NCI-H345 (cell line): ENCODE measurements around the gene AREG.

Source experiments
- DNase-seq: peaks from one replicate; lab custom pipeline; 2025; lab: John Stamatoyannopoulos, UW

Gene AREG

GRCh38 chr4:74433043-74433442 lies 11.9 kb upstream of the AREG start:
- DNase-seq: no peak

- no peak for DNase-seq
Observed at GRCh38 chr4:74433541-74434172, 11.3 kb upstream of the AREG start.

GRCh38 chr4:74435296-74435695 lies 9.6 kb upstream of the AREG start:
- no peak for DNase-seq

GRCh38 chr4:74437866-74438265 lies 7.1 kb upstream of the AREG start:
- DNase-seq: no peak

- no peak for DNase-seq
Observed at GRCh38 chr4:74438661-74439060, 6.3 kb upstream of the AREG start.

GRCh38 chr4:74439952-74440351 lies 5.0 kb upstream of the AREG start:
- DNase-seq: no peak

GRCh38 chr4:74440356-74440755 lies 4.6 kb upstream of the AREG start:
- DNase-seq: no peak

- DNase-seq: no peak
Observed at GRCh38 chr4:74441744-74442143, 3.2 kb upstream of the AREG start.

GRCh38 chr4:74446193-74446868 lies 1.4 kb downstream of the AREG start:
- no peak for DNase-seq

- DNase-seq: no peak
Observed at GRCh38 chr4:74446896-74447295, 2.0 kb downstream of the AREG start.

- DNase-seq: no peak
Observed at GRCh38 chr4:74447636-74448233, 2.8 kb downstream of the AREG start.

- no peak for DNase-seq
Observed at GRCh38 chr4:74449571-74450297, 4.8 kb downstream of the AREG start.

GRCh38 chr4:74450298-74450683 lies 5.4 kb downstream of the AREG start:
- DNase-seq: no peak

GRCh38 chr4:74451214-74451661 lies 6.3 kb downstream of the AREG start:
- DNase-seq: no peak

- DNase-seq: no peak
Observed at GRCh38 chr4:74453037-74453635, 8.2 kb downstream of the AREG start.

GRCh38 chr4:74453829-74454742 lies 9.2 kb downstream of the AREG start:
- DNase-seq: no peak

- no peak for DNase-seq
Observed at GRCh38 chr4:74455361-74456055, 10.6 kb downstream of the AREG start.

GRCh38 chr4:74456056-74456744 lies 11.3 kb downstream of the AREG start:
- DNase-seq: no peak

- no peak for DNase-seq
Observed at GRCh38 chr4:74456849-74457395, 12.0 kb downstream of the AREG start.

- DNase-seq: no peak
Observed at GRCh38 chr4:74460833-74461232, 15.9 kb downstream of the AREG start.
